ENCODE data around the gene MTR. TPM values are rescaled to one million over a fixed set of nuclear protein-coding genes. Genes with fewer than 3 reads are reported as not detected.

The MTR gene
- total and polyA plus RNA-seq, 9 of the 15 experiments (the other 6 are each of a cell fraction or from before 2014, with no cell fraction given): 3.4 to 44.3 (median 20.3) TPM

DNA sequence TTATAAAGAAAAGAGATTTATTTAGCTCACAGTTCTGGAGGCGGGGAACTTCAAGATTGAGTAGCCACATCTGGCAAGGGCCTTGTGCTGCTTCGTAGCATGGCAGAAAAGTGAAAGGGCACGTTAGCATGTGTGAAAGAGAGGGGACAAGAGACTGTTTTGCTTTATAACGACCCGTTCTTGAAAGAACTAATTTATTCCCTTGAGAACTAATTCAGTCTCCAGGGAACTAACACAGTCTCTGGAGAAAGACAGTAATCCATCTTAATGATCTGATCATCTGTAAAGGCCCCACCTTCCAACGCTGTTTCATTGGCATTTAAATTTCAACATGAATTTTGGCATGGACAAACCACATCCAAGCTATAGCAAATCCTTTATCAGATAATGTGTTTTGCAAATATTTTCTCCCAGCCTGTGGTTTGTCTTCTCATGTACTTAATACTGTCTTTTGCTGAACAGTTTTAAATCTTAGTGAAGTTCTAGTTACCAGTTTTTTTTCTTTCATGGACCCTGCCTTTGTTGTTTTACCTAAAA lies 26.1 kb downstream of the MTR start:
- no peak for TF ChIP-seq CHD7 (IDR thresholded peaks at IDR 0.05; ENCODE audit: low read depth, low read length)
- no peak for TF ChIP-seq NFE2 (IDR thresholded peaks at IDR 0.05; ENCODE audit: low read depth)
- no peak for TF ChIP-seq ZNF280A (IDR thresholded peaks at IDR 0.05; ENCODE audit: low read depth, partially characterized antibody)
- TF ChIP-seq ZBTB2 (IDR thresholded peaks at IDR 0.05): no peak
- TF ChIP-seq ERF (CRISPR knock-in tag; IDR thresholded peaks at IDR 0.05): no peak
- TF ChIP-seq CREM (IDR thresholded peaks at IDR 0.05; ENCODE audit: low read depth): no peak
- FAIRE-seq (no peak), DNase-seq (ENCODE audit: extremely low read depth in 1 of 4, low spot score in 3 of 4) (no peak), ATAC-seq (no peak)
- 80% methylated on average over 6 of the region's 6 CpGs for WGBS (ENCODE audit: insufficient coverage, low coverage, missing lambda C conversion rate)
- Histone ChIP-seq H3K9me3 (replicated peaks; ENCODE audit: control insufficient read depth, insufficient read depth, low read depth, low read length) (no peaks in the 10 kb centered on the region), H3K4me1 (replicated peaks in 1 of 2; ENCODE audit: control insufficient read depth in 2 of 2, insufficient read depth in 2 of 2, low read length in 2 of 2) (no peaks in the 10 kb centered on the region), H3K4me3 (no peak overlapping the region), H3K27me3 (ENCODE audit: control insufficient read depth in 2 of 2, insufficient read depth in 2 of 2, low read length in 2 of 2) (no peaks in the 10 kb centered on the region), H4K20me1 (replicated peaks; ENCODE audit: control insufficient read depth, insufficient read depth, low read length) (no peaks in the 10 kb centered on the region), H3K79me2 (ENCODE audit: control insufficient read depth, insufficient read depth, low read length) (no peaks in the 10 kb centered on the region), H3K9ac (ENCODE audit: insufficient read depth in 1 of 2, low read depth in 2 of 2, low read length in 2 of 2) (no peak overlapping the region), H3K36me3 (ENCODE audit: control insufficient read depth, insufficient read depth, low read length) (peaks cover 86% of the 10 kb centered on the region), H3K9me1 (ENCODE audit: control insufficient read depth, insufficient read depth, low read length) (no peaks in the 10 kb centered on the region), H3K4me2 (ENCODE audit: insufficient read depth, low read length) (no peak overlapping the region), H2AFZ (ENCODE audit: low read depth, low read length) (no peak overlapping the region), H3K27ac (ENCODE audit: extremely low read depth, low read depth, low read length) (no peak overlapping the region)
- in situ Hi-C loops (cut with MboI): no loop called here
- POLR2A ChIA-PET: interaction anchor here (1.5 to 2.0 kb wide), 2 partner anchors 14 to 20 kb away, joined by 3 to 4 read pairs; no protein-coding TSS in a partner anchor
- no TSS peak for BruUV-seq (replicated peaks)
- CTCF ChIA-PET (ENCODE audit: low intra/inter-chr PET ratio): no interaction called here
- intact Hi-C loops (cut with micrococcal nuclease): no loop called here

All from K562 (cell line).